Measurements from ENCODE around the gene SMIM22. TPM values are rescaled to one million over a fixed set of nuclear protein-coding genes. Genes with fewer than 3 reads are reported as not detected.
"Not testable (repeated sequence)": the region's sequence is repeated elsewhere in the genome, so short reads cannot be mapped to it uniquely, and the experiment has no call there.

Gene SMIM22
- total RNA-seq, 2 donors from 2014 or later = not detected

DNA sequence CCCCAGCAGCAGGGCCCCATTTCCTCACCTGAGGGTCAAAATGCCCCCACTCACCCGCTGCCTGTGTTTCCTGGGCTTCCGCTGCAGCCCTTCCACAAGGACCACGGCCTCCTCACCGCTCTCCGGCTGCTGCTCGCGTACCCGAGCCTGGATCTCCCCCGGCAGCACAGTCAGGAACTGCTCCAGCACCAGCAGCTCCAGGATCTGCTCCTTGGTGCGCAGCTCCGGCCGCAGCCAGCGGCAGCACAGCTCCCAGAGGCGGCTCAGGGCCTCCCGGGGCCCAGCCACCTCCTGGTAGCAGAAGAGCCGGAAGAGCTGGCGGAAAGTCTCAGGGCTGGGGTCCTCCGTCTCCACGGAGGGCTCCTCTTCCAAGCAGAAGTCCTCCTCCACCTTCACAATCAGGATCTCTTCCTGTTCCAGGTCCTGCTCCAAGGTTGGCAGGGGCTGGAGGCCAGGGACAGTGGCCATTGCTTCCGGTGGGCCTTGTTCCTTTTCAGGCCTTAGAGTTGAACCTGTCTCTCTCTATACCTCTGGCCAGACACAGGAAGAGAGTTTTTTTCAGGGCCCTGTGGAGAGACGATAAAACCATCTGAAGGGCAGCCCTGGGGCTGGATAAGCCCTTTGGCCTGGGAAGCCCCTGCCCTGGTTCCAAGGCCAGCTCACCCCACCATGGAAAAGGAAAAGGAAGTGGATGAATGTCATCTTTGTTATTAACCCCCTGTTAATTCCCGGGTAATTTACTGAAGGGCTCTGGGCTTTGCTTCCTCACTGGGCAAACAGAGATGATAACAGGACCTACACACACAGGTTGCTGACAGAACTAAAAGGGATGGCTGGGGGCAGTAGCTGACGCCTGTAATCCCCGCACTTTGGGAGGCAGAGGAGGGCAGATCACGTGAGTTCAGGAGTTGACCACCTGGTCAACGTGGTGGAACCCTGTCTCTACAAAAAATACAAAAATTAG, 29.4 kb upstream of the SMIM22 start:
- no peak for DNase-seq (ENCODE audit: low spot score in 2 of 2)
- Mint-ChIP-seq H3K36me3 (peaks cover 1 to 6% of the 10 kb centered on the region in 2 donors), H3K9me3 (no peaks in the 10 kb centered on the region), H3K27ac (peak overlapping the region; percentile 89 to 96)
- ATAC-seq = no peak

DNA sequence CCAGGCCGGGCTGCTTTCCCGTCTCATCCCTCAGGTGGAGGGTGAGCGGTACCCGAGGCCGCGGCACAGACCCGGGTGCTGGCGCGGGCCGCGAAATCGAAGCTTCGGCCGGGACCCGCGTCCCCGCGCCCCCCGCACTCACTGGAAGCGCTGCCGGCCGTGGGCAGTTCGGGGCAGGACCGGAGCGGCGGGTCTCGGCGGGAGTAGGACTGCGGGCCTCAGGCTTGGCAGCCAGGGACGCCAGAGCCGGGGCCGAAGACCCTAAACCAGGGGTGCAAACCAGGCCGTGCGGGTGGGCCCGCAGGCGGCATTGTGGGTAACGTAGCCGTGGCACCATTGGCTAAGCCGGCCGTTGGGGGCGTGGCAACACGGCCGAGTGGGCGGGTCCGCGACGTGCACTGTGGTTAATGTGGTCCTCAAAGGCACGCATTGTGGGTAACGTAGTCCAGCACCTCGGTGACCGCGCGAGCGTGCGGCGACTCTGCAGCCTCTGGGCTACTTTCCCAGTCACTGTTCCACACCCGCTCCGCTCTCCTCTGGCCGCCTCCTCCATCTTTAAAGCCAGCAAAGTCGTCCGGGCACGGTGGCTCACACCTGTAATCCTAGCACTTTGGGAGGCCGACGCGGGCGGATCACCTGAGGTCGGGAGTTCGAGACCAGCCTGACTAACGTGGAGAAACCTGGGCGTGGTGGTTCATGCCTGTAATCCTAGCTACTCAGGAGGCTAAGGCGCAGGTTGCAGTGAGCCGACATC, 28.1 kb upstream of the SMIM22 start, which contains the start of gene ZNF500:
TSS of gene ZNF500 (minus strand) at position 288 of the 754 bp plus-strand sequence. CDS start 1,184 bp downstream, outside the sequence.
- ATAC-seq (peak; percentile 86 to 94), DNase-seq (ENCODE audit: low spot score in 2 of 2) (peak; percentile 95 to 98)
- Mint-ChIP-seq H3K27ac (peak within 1 kb of the TSS; percentile 89 to 96), H3K9me3 (no peaks in the 10 kb centered on the region), H3K36me3 (peaks cover 0 to 6% of the 10 kb centered on the region in 2 donors)

DNA sequence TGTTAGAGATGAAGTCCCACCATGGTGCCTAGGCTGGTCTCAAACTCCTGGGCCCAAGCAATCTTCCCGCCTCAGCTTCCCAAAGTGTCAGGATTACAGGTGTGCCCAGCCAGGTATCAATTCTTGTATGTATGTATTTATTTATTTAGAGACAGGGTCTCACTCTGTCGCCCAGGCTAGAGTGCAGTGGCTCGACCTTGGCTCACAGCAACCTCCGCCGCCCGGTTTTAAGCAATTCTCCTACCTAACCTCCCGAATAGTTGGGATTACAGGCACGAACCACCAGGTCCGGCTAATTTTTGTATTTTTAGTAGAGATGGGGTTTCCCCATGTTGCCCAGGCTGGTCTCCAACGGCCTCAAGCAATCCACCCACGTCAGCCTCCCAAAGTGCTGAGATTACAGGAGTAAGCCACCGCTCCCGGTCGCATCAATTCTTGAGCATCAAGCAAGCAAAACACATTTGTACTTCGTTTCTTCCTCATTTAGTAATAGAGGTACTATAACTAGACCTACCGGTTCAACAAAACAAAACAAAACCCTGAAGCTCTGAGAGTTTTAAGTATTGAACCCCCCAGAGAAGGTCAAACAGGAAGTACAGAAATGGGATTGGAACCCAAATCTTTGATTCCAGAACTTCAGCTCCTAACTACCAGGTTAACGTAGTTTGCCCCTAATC, 27.2 kb upstream of the SMIM22 start:
- Mint-ChIP-seq H3K36me3 (peaks cover 0 to 6% of the 10 kb centered on the region in 2 donors), H3K9me3 (no peaks in the 10 kb centered on the region), H3K27ac (peak overlapping the region; percentile 89 to 95)
- DNase-seq (ENCODE audit: low spot score in 2 of 2) (no peak), ATAC-seq (peak in 1 of 2 donors; percentile 9)

GRCh38 chr16:4768549-4769305, 26.4 kb upstream of the SMIM22 start:
- peaks cover 0 to 6% of the 10 kb centered on the region in 2 donors for H3K36me3 Mint-ChIP-seq
- no peaks in the 10 kb centered on the region for H3K9me3 Mint-ChIP-seq
- DNase-seq (ENCODE audit: low spot score in 2 of 2) (peak; percentile 85 to 89), ATAC-seq (peak; percentile 70 to 79)
- peak overlapping the region; percentile 89 to 95 for H3K27ac Mint-ChIP-seq

DNA sequence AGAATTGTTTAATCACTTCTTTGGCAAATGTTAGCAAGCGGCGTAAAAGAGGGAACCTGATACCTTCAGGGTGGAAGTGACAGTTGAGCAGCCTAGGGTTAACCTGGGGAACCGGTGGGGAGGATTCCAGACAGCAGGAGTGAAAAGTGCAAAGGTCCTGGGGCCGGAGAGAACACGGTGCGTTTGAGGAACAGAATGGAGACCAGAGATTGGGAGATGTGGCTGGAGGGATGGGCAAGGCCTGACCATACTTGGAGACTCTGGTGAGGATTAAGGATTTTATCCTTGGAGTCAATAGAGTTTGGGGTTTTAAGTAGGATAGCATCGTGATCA, 25.9 kb upstream of the SMIM22 start:
- DNase-seq (ENCODE audit: low spot score in 2 of 2) = no peak
- Mint-ChIP-seq H3K27ac (peak overlapping the region in 1 of 2 donors; percentile 89), H3K36me3 (peaks cover 0 to 6% of the 10 kb centered on the region in 2 donors), H3K9me3 (no peaks in the 10 kb centered on the region)
- no peak for ATAC-seq

DNA sequence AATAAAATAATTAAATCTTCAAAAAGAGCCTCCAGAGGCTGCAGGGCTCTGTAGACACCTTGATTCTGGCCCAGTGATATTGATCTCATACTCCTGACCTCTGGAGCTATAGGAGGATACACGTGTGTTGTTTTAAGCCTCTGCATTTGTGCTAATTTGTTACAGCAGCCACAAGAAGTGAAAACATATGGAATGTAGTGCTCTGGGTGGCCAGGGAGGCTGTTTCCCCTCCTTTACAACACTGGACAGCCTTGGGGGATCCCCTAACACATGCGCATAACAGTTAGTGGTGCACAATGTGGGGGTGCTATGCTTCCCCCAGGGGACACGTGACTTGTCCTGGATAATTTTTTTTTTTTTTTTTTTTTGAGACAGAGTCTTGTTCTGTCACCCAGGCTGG, 23.5 kb upstream of the SMIM22 start:
- H3K27ac Mint-ChIP-seq = no peak overlapping the region
- no peak for DNase-seq (ENCODE audit: low spot score in 2 of 2)
- H3K9me3 Mint-ChIP-seq = no peaks in the 10 kb centered on the region
- H3K36me3 Mint-ChIP-seq = peaks cover 0 to 6% of the 10 kb centered on the region in 2 donors
- ATAC-seq = no peak

- Mint-ChIP-seq H3K9me3 (no peaks in the 10 kb centered on the region), H3K27ac (no peak overlapping the region), H3K36me3 (peaks cover 0 to 6% of the 10 kb centered on the region in 2 donors)
- DNase-seq (ENCODE audit: low spot score in 2 of 2) = no peak
- ATAC-seq = no peak
Observed at GRCh38 chr16:4772351-4772750, 22.8 kb upstream of the SMIM22 start.

DNA sequence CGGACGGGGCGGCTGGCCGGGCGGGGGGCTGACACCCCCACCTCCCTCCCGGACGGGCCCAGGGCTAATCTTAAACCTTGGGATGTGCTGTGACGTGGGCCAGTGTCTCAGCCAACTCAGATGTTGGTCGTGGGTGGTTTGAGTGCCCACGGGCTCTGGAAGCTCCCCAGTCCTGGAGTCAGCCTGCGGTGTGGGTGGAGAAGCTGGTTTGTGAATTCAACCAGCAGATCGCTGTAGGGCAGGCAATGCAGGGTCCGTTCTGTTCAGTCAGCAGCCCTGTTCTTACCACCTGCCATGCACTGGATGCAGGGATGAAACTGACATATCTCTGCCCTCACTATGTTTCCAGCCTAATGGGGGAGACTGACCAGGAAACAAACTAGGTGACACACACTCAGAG, 20.2 kb upstream of the SMIM22 start:
- ATAC-seq (no peak), DNase-seq (ENCODE audit: low spot score in 2 of 2) (no peak)
- Mint-ChIP-seq H3K36me3 (no peaks in the 10 kb centered on the region), H3K9me3 (no peaks in the 10 kb centered on the region), H3K27ac (no peak overlapping the region)

DNA sequence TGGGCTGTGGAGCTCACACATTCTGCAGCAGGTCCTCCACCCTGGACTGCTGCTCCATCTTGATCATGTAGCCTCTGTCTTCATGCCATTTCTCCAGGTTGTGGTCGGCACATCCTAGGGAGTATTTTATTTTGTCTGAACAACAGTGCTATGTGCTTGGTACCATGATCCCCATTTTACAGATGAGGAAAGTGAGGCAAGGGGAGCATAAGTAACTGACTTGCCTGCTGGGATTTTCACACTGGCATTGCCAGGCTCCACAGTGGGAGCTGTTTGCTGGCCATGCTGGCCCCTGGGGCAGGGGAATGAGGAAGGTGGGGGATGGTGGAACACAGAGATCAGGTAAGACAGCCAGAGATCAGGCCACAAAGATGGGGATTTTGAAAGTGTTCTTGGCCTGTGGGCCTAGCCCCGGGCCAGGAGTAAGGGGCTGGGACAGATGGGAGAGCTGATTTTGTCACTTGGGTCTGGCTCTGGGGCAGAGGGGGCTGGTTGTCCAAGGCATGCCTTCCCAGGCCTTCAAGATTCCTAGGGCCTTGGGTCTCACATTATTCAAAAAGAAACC, 18.9 kb upstream of the SMIM22 start:
- no peaks in the 10 kb centered on the region for H3K9me3 Mint-ChIP-seq
- ATAC-seq = no peak

DNA sequence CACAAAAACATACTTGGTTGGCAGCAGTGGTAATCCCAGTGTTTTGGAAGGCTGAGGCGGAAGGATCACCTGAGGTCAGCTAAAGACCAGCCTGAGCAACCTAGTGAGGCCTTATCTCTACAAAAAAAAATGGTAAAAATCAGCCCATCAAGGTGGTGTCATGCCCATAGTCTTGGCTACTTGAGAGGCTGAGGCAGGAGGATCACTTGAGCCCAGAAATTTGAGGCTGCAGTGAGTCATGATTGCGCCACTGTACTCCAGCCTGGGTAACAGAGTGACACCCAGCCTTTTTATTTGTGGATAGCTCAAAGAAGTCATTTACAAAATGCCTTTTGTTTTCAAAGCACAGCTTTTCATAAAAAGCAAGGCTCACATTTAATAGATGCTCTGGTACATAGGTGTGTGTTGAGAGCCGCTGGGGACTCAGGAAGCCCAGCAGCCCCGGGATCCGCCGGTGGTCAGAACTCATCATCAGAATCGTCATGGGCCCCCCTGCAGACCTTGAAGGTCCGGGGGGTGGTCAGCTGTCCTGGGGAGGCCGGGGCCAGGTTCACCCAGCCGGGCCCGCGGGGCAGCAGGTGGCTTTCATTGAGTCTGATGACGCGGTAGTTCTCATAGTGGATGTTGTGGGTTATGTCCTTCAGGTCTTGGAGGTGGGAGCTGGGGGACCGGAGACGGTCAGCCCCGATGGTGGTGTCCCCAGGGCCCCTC, 17.7 kb upstream of the SMIM22 start:
- Mint-ChIP-seq H3K9me3 (no peaks in the 10 kb centered on the region), H3K36me3 (no peaks in the 10 kb centered on the region)
- DNase-seq (ENCODE audit: low spot score in 2 of 2) = no peak

More for the DNA sequence above, 18.9 kb upstream of the SMIM22 start:
- Mint-ChIP-seq H3K36me3 (no peaks in the 10 kb centered on the region), H3K27ac (peak overlapping the region in 1 of 2 donors; percentile 11)
- DNase-seq (ENCODE audit: low spot score in 2 of 2) = no peak

GRCh38 chr16:4778050-4778392, 17.1 kb upstream of the SMIM22 start:
- no peak for DNase-seq (ENCODE audit: low spot score in 2 of 2)
- ATAC-seq = no peak

More for the DNA sequence above, 17.7 kb upstream of the SMIM22 start:
- ATAC-seq = no peak
- no peak overlapping the region for H3K27ac Mint-ChIP-seq

DNA sequence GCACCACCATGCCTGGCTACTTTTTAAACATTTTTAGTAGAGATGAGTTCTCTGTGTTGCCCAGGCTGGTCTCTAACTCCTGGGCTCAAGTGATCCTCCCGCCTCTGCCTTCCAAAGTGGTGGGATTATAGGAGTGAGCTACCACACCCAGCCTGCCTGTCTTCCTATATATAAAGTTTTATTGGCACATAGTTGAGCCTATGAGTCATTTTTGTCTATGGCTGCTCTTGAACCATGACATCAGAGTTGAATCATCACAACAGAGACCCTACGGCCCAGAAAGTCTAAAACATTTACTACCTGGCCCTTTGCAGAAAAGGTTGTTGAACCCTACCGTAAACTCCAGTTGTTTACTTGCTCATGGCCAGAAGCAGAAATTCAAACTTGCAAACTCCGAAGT, 14.9 kb upstream of the SMIM22 start:
- Mint-ChIP-seq H3K36me3 (no peaks in the 10 kb centered on the region), H3K27ac (no peak overlapping the region), H3K9me3 (no peaks in the 10 kb centered on the region)
- no peak for DNase-seq (ENCODE audit: low spot score in 2 of 2)
- no peak for ATAC-seq

More at GRCh38 chr16:4778050-4778392, 17.1 kb upstream of the SMIM22 start:
- no peak overlapping the region for H3K27ac Mint-ChIP-seq
- no peaks in the 10 kb centered on the region for H3K9me3 Mint-ChIP-seq
- no peaks in the 10 kb centered on the region for H3K36me3 Mint-ChIP-seq

- DNase-seq (ENCODE audit: low spot score in 2 of 2) (no peak), ATAC-seq (no peak)
- no peak overlapping the region for H3K27ac Mint-ChIP-seq
- no peaks in the 10 kb centered on the region for H3K9me3 Mint-ChIP-seq
- H3K36me3 Mint-ChIP-seq = no peaks in the 10 kb centered on the region
Observed at GRCh38 chr16:4783251-4783950, 11.8 kb upstream of the SMIM22 start.

DNA sequence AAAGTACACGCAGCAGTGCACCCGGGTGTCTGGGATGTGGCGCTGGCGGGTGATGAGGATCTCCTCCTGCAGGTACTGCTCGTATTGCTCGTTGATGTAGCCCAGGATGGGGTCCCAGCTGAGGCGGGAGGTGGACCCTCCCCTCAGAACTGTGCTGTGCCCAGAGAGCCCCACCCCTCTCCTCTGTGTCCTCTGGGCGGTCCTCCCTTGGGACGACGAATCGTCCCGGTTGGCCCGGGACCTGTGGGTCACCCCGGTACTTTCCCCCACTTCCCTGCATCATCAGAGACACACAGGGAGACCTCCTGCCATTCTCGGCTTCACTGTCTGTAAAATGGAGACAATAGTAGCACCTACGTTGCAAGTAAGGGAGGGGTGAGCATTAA, 11.2 kb upstream of the SMIM22 start:
- DNase-seq (ENCODE audit: low spot score in 2 of 2) = no peak
- no peak overlapping the region for H3K27ac Mint-ChIP-seq

GRCh38 chr16:4784444-4784987, 10.7 kb upstream of the SMIM22 start:
- H3K36me3 Mint-ChIP-seq; ATAC-seq; H3K9me3 Mint-ChIP-seq; DNase-seq (ENCODE audit: low spot score in 2 of 2); H3K27ac Mint-ChIP-seq: not testable (repeated sequence)

More for the DNA sequence above, 11.2 kb upstream of the SMIM22 start:
- no peaks in the 10 kb centered on the region for H3K36me3 Mint-ChIP-seq
- no peak for ATAC-seq
- no peaks in the 10 kb centered on the region for H3K9me3 Mint-ChIP-seq

All from activated naive CD4-positive, alpha-beta T cell treated with anti-CD3 and anti-CD28 coated beads, Interleukin-2, amount 50 U/mL, for 72 hours (primary cell).